ENCODE results near the gene PNPO.
"Not testable (repeated sequence)": the region's sequence is repeated elsewhere in the genome, so short reads cannot be mapped to it uniquely, and the experiment has no call there.

Gene PNPO

GRCh38 chr17:47980541-47980940 lies 39.2 kb downstream of the PNPO start:
- no peak for DNase-seq

DNA sequence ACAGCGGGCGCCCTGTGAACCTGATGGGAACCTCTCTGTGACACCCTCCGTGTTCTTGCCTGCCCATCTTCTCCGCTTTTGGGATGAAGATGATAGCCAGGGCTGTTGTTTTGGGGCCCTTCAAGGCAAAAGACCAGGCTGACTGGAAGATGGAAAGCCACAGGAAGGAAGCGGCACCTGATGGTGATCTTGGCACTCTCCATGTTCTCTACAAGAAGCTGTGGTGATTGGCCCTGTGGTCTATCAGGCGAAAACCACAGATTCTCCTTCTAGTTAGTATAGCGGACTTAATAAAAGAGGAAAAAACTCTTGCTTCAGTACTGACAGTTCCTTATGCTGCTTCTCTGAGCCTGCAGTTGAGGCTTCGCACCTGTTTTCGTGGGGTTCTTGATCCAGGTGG lies 40.1 kb downstream of the PNPO start:
- DNase-seq, result peak in 1 of 2 donors; percentile 8

GRCh38 chr17:47982091-47982617 lies 40.8 kb downstream of the PNPO start:
- no peak for DNase-seq

DNA sequence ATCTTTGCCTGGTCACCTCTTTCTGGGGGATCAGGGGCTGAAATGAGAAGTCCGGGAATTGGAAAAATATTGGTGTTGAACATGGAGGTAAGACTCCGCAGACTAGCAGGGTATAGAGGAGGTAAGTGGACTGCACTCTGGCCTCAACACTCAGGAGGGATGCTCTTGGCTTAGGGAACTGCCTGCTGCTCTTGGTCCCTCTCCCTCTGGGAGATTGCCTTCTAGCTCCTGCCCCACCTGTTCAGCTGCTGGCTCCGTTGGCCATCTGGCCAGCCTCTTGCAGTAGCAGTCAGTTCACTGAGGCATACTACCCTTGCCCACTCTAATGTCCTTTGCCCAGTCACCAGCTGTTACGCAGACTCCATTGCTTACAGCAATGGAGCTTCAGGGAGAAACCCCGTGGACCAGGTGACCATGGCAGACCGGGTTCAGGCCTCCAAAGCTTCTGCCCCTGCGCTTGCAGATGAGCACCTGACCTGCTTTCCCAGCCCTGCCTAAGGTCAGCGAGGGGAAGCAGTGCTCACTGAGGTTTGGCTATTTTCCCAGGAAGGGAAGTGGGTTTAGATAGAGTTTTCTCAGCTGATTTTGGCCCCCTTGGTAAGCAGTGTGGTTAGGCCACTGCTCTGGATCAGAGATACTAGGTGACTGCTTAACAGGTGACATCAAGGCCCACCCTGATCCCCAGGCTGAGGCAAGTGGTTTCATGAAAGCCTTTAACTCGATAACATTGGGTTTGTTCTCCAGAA lies 41.4 kb downstream of the PNPO start:
- no peak for DNase-seq

DNA sequence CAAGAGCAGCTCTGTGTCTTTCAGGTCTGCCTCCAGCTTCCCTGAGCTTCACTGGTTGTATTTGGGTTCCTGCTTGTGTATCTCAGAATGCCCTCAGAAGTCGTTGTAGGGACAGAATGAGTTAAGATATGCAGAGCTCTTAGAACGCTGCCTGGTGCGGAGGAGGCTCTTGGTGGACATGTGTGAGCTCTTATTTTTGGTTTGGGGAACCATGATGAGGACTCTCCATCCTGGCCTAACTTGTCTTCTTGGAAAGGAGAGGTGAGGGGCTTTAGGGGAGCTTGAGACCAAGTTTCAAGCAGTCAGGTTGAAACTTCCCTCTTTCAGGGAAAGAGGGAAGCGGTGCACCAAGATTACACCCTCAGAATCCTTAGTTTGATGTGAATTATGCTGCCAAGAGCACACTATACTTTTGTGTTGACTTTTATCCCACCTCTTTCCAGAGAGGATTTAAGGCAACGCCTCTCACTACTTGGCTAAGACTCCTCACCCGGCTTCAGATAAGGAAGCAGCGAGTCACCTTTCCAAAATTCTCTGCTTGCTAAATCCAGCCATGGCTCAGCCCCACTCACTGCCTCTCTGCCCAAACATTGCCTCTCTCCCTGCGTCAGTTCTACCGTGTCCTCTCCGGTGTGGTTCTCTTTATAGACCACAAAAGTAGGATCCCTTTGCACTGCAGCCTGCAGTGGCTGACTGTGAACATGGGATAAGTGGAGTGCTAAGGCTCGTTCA lies 42.3 kb downstream of the PNPO start:
- DNase-seq, result no peak

DNA sequence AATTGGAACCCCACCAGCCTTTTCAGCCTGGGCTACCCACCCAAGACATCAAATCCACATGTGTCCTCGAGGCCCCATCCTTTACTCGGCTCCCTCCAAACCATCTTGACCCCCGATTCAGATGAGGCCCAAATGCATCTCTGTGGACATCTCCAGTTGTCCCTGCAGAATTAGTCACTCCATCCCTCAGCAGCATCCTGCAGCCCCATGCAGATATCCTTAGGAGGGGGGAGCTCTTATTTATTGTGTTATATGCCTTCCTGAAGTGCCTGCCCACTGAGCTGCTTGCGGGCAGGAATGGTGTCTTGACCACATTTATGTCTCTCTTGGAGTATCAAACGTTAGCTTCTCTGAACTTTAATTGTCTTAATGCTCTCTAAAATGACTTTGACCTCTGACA lies 45.1 kb downstream of the PNPO start:
- no peak for DNase-seq

GRCh38 chr17:47987240-47987835 lies 46.0 kb downstream of the PNPO start:
- DNase-seq, result no peak

DNA sequence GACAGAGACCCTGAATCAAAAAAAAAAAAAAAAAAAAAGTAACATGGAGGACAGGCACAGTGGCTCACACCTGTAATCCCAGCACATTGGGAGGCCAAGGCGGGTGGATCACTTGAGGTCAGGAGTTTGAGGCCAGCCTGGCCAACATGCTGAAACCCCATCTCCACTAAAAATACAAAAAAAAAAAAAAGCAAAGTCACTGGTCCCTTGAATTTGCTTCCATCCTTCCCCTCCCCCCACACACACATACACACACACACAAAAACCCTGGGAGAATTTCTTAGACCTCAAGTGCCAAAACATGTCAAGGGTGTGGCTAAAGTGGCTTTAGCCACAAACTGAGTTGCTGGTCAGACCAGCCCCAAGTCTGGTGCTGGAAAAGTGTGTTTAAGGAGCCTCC lies 47.1 kb downstream of the PNPO start:
- DNase-seq, result not testable (repeated sequence)

DNA sequence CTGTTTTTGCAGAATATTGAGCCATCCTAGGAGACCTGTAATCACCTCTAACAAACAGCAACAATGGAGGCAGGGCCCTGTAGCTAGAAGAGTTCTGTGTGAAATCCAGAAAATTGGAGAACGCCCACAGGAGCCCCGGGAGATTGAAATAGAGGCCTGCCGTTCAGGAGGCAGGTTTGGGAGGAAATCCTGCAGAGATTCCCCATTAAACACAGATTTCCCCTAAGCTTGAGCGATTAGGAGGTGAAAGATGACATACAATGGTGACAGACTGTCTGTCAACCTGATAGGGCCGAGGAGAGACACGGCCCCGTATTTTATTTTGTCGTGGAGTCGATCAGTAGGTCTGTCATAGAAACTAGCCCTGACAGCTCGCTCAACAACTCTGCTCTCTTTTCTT lies 47.8 kb downstream of the PNPO start:
- DNase-seq, result no peak

DNA sequence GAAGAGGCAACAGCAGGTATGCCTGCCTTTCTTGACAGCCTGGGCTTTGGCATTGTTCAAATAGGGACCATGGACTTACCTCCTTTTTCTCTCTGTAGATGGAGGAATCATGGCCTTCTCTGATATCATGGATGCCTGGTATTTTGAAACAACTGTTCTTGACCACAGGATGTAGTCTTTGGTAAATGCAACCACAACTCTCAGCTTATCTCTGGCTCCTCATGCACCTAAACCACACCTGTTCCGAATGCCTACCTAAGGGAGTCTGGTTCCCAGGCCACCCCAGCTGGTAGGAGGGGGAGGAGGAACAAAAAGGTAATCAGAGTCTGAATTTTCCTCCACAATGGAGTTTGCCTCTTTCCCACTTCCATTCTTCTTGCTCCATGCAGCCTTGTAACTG lies 48.3 kb downstream of the PNPO start:
- no peak for DNase-seq

- DNase-seq, result no peak
Observed at GRCh38 chr17:47990962-47991731, 49.8 kb downstream of the PNPO start.

DNA sequence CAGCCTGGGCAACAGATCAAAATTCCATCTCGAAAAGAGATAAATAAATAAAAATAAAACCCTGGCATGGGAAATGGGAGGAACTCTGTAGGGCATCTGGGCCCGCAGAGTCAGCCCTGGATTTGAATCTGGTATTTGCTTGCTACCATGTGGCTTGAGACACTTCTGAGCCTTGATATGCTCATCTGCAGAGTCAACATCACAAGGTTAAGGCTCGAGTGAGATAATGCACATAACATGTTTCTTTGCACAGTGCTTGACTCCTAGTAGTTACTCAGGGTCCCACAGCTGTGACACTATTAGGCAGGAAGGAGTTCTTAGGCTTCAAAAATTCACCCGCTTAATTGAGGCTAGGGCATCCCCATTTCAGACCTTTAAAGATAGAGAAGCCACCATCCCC lies 50.8 kb downstream of the PNPO start:
- no peak for DNase-seq

DNA sequence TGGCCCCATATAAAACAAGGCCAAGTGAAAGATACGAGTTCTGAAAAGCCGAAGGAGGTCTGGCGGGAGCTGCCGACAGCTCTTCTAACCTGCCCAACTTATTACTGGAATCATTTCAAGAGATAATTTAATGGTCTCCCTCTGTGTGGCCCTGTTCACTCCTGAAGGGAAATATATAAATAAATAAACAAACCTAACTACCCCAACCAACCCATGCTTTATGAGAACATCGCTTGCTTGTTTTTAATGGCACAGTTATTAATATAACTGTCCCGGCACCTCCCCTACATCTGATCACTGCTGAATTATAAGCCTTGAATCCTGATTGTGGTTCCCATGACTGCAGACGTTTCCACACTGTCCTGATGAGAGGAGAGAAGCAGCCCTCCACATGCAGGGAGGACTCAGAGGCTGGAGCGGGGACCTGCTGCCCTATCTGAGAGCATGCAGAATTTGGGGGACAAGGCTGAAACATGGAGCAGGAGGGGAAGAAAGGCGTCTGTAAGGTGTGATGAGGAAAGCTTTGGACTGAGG lies 51.7 kb downstream of the PNPO start:
- no peak for DNase-seq

DNA sequence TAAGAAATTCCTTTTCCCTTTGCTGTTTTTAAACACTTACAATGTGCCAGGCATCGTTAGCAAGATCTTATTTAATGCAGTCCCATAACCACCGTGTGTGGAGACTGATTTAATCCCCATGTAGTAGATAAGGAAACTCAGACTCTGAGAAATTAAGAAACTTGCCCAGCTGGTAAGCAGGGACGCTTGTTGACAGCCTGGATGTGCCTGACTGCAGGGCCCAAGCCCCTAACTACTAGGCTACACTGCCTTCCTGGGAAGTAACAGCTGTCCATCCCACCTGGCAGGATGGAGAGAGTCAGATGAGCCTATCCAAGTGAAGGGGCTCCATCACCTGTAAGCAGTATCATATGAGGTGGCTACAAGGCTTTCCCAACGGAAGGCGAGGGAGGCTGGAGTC lies 52.6 kb downstream of the PNPO start:
- no peak for DNase-seq

DNA sequence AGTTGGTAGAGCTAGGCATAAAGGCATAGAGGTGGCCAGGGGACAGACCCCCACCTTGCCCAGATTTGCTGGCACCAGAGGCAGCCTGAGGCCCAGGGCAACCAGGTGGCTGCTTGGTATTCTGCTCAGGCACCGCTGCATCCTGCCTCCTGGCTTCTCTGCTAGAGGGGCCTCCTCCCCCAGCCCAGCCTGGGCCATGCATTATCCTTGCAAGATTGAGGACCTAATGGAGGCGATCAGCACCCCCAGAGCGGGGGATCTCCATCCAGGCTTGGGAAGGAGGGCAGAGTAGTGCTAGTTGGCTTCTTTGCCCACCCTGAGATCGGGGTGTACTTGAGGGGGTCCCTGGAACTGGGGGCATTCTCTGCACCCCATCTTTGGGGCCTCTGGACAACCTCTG lies 53.4 kb downstream of the PNPO start:
- no peak for DNase-seq

GRCh38 chr17:47995241-47995935 lies 54.0 kb downstream of the PNPO start:
- no peak for DNase-seq

GRCh38 chr17:47996201-47996600 lies 54.8 kb downstream of the PNPO start:
- no peak for DNase-seq

GRCh38 chr17:47997586-47997985 lies 56.2 kb downstream of the PNPO start:
- DNase-seq, result no peak

- DNase-seq, result no peak
Observed at GRCh38 chr17:47998044-47998443, 56.7 kb downstream of the PNPO start.
